DND-41 (cell line): ENCODE data around the gene TMEM30B.

Experiments used
- ATAC-seq: fragments of 200-7000 bp; cut with Tn5 transposase; 3 replicates; pipeline ENCODE4 v1.9.1; 2021; ENCODE audit warnings: low read depth; ENCODE audit not compliant: insufficient read depth
- DNase-seq: peaks from one replicate; pipeline ENCODE4 v3.0.0-alpha.2; 2020
- H2AFZ ChIP-seq: 2 replicates; pipeline ENCODE4 v1.6.0; 2012; ENCODE audit warnings: low read depth, low read length
- H3K27ac ChIP-seq: 2 replicates; pipeline ENCODE4 v1.5.1; 2012; ENCODE audit warnings: low read length, inconsistent platforms
- H3K27me3 ChIP-seq: fragments of 200-600 bp; sonication (generic); 2 replicates; pipeline ENCODE4 v1.6.0; 2012; ENCODE audit warnings: low read length, mild to moderate bottlenecking, inconsistent platforms; ENCODE audit not compliant: insufficient read depth, poor library complexity
- H3K36me3 ChIP-seq: 2 replicates; pipeline ENCODE4 v1.5.1; 2012; ENCODE audit warnings: low read length, inconsistent platforms; ENCODE audit not compliant: insufficient read depth
- H3K4me1 ChIP-seq: 2 replicates; pipeline ENCODE4 v1.5.1; 2012; ENCODE audit warnings: mild to moderate bottlenecking, low read length; ENCODE audit not compliant: insufficient read depth
- H3K4me2 ChIP-seq: 2 replicates; pipeline ENCODE4 v1.6.0; 2012; ENCODE audit warnings: mild to moderate bottlenecking, moderate library complexity, low read length, inconsistent platforms; ENCODE audit not compliant: insufficient read depth
- H3K4me3 ChIP-seq, 2 experiments: fragments of 200-600 bp in 1 of 2; shearing (Covaris generic) in 1 of 2; 2 replicates each; pipeline ENCODE4 v1.5.1; 2012 to 2016; ENCODE audit warnings: inconsistent platforms in 2 of 2, low read length in 2 of 2, mild to moderate bottlenecking in 2 of 2, low read depth in 1 of 2, moderate library complexity in 1 of 2
- H3K79me2 ChIP-seq: 2 replicates; pipeline ENCODE4 v1.6.0; 2012; ENCODE audit warnings: low read length, inconsistent platforms; ENCODE audit not compliant: insufficient read depth
- H3K9ac ChIP-seq: 2 replicates; pipeline ENCODE4 v1.6.0; 2012; ENCODE audit warnings: low read depth, mild to moderate bottlenecking, inconsistent platforms, low read length, moderate library complexity
- H3K9me3 ChIP-seq: 2 replicates; pipeline ENCODE4 v1.5.1; 2012; ENCODE audit warnings: low read length, moderate library complexity, mild to moderate bottlenecking, inconsistent platforms; ENCODE audit not compliant: insufficient read depth, severe bottlenecking
- H4K20me1 ChIP-seq: 2 replicates; pipeline ENCODE4 v1.6.0; 2012; ENCODE audit warnings: low read length; ENCODE audit not compliant: insufficient read depth
- EZH2 ChIP-seq: IDR thresholded peaks from 3 replicates; pipeline ENCODE4 v1.6.1; 2012; ENCODE audit warnings: borderline replicate concordance, low read depth, mild to moderate bottlenecking, moderate library complexity, low read length, inconsistent platforms; ENCODE audit not compliant: severe bottlenecking
- TF ChIP-seq, protein P1 (sequence below): IDR thresholded peaks from 2 replicates; pipeline ENCODE4 v1.5.1; 2012; ENCODE audit warnings: borderline replicate concordance, low read length, moderate library complexity, mild to moderate bottlenecking; ENCODE audit not compliant: poor library complexity, severe bottlenecking; ENCODE audit errors: extremely low read depth

The TMEM30B gene

DNA sequence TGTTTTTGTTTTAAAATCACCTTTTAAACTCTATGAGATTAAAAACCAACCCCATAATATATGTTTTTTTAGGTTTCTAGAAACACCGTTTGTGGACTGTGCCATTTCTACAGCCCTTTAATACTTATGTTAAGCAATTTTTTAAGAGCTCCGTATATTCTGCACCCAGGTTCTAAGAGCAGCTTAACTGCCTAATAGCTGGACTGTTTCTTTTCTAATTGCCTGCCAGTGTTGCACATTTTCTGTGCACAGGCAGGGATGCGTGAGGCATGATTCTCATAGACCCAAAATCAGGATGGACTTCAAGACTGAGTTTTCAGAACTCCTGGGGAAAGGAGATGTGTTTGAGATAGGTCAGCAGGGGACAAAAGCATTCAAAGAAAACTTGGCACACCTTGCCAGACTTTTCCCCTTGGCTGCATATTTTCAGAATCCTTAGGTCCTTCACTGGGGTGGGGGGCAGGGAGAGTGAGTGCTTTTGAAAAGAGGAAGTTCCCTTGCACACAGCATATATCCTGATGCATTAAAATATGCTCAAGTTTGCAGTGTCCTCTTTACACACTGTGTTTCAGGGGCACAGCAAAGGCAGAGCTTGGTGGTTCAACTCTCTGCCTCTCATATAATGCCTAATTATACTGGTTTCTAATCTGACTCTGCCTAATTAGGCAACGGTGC is 27.9 kb downstream of the TMEM30B start:
- DNase-seq: no peak

DNA sequence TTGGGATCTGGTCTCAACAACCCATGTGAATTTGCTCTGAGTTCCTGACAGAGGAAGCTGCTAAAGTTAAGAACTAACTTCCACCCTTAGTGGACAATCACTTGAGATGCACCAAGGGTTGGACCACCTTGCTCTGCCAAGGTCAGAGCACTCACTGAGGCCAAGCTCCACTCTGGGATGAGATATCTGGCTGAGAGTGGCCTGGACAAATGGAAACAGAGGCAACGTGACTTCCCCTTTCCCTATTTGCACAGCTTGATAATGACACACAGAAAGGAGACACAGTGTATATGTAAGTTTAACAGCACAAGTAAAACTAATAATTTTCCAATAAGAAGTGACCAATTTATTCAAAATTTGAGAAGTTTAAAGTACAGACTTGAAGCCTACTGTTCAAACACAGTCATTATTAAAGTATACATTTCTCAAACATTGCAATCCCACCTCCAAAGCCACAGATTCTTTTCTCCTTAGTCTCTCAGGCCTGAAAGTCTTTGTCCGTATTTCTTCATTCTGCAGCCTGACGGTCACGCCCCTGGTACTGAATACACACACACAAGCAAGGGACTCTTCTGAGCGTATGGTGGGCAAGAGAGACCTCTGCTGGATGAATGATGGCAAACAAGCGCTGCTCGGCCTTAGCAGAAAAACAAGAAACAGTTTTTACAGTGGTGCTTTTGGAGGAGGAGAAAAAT is 28.6 kb downstream of the TMEM30B start:
- H3K27ac ChIP-seq: no peak overlapping the region
- ATAC-seq (peak; percentile 99), DNase-seq (peak; percentile 75)
- no peak overlapping the region for H3K4me3 ChIP-seq
- H4K20me1 ChIP-seq: no peaks in the 10 kb centered on the region
- no peak overlapping the region for H3K9ac ChIP-seq
- no peak overlapping the region for H2AFZ ChIP-seq
- no peak for TF ChIP-seq EZH2
- TF ChIP-seq, protein P1, sequence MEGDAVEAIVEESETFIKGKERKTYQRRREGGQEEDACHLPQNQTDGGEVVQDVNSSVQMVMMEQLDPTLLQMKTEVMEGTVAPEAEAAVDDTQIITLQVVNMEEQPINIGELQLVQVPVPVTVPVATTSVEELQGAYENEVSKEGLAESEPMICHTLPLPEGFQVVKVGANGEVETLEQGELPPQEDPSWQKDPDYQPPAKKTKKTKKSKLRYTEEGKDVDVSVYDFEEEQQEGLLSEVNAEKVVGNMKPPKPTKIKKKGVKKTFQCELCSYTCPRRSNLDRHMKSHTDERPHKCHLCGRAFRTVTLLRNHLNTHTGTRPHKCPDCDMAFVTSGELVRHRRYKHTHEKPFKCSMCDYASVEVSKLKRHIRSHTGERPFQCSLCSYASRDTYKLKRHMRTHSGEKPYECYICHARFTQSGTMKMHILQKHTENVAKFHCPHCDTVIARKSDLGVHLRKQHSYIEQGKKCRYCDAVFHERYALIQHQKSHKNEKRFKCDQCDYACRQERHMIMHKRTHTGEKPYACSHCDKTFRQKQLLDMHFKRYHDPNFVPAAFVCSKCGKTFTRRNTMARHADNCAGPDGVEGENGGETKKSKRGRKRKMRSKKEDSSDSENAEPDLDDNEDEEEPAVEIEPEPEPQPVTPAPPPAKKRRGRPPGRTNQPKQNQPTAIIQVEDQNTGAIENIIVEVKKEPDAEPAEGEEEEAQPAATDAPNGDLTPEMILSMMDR: peak; percentile 93
- H3K4me2 ChIP-seq: no peak overlapping the region
- H3K9me3 ChIP-seq: no peaks in the 10 kb centered on the region
- H3K4me1 ChIP-seq: no peaks in the 10 kb centered on the region
- H3K79me2 ChIP-seq: no peaks in the 10 kb centered on the region
- no peaks in the 10 kb centered on the region for H3K36me3 ChIP-seq
- peaks cover 19% of the 10 kb centered on the region for H3K27me3 ChIP-seq

More for the DNA sequence above, 27.9 kb downstream of the TMEM30B start:
- H3K36me3 ChIP-seq: no peaks in the 10 kb centered on the region
- H3K27me3 ChIP-seq: peaks cover 19% of the 10 kb centered on the region
- no peaks in the 10 kb centered on the region for H4K20me1 ChIP-seq
- TF ChIP-seq, protein P1: no peak
- no peak for TF ChIP-seq EZH2
- no peak overlapping the region for H2AFZ ChIP-seq
- no peak overlapping the region for H3K4me3 ChIP-seq
- no peak overlapping the region for H3K9ac ChIP-seq
- H3K27ac ChIP-seq: no peak overlapping the region
- no peaks in the 10 kb centered on the region for H3K79me2 ChIP-seq
- H3K4me1 ChIP-seq: no peaks in the 10 kb centered on the region
- 0 out of 3 replicates have a peak, but pooled peaks have one; percentile 13 for ATAC-seq
- H3K4me2 ChIP-seq: no peak overlapping the region
- no peaks in the 10 kb centered on the region for H3K9me3 ChIP-seq

DNA sequence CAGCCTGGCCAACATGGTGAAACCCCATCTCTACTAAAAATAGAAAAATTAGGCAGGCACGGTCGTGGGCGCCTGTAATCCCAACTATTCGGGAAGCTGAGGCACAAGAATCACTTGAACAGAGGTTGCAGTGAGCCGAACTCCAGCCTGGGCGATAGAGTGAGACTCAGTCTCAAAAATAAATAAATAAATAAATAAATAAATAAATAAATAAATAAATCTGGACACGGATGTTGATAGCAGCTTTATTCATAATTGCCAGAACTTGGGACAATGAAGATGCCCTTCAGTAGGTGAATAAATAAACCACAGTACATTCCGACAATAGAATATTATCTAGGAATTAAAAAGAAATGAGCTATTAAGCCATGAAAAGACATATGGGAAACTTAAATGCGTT is 31.1 kb downstream of the TMEM30B start:
- Histone ChIP-seq H3K27me3 (peaks cover 15% of the 10 kb centered on the region), H3K4me1 (no peaks in the 10 kb centered on the region), H3K79me2 (no peaks in the 10 kb centered on the region), H2AFZ (no peak overlapping the region), H3K9me3 (no peaks in the 10 kb centered on the region), H3K27ac (no peak overlapping the region), H3K36me3 (no peaks in the 10 kb centered on the region), H4K20me1 (no peaks in the 10 kb centered on the region), H3K9ac (no peak overlapping the region), H3K4me2 (no peak overlapping the region), H3K4me3 (no peak overlapping the region)
- ATAC-seq (no peak), DNase-seq (no peak)
- no peak for TF ChIP-seq EZH2
- TF ChIP-seq, protein P1: no peak
